Ovary (tissue), 3 donors: Measurements from ENCODE around the gene SIGLECL1.

Experiments
- EP300 ChIP-seq: sonication (generic); formaldehyde crosslinking; IDR thresholded peaks from one replicate; pipeline ENCODE4 v1.6.1; 2017; ENCODE audit warnings: antibody characterized with exemption
- POLR2A ChIP-seq: fragments of 450-650 bp; IDR thresholded peaks from one replicate; pipeline ENCODE4 v1.6.1; 2017; ENCODE audit warnings: antibody characterized with exemption, mild to moderate bottlenecking, moderate library complexity
- TF ChIP-seq, protein P1 (sequence below), 3 donors: fragments of 450-650 bp in 2 of 3; fragments of 200-600 bp in 1 of 3; IDR thresholded peaks; one replicate each; pipeline versions ENCODE4 v1.5.1 to v1.8.0; 2016 to 2022; ENCODE audit warnings: antibody characterized with exemption in 3 of 3, mild to moderate bottlenecking in 1 of 3
- donor health status: DM: no; HTN: no; CAD: no.

DNA sequence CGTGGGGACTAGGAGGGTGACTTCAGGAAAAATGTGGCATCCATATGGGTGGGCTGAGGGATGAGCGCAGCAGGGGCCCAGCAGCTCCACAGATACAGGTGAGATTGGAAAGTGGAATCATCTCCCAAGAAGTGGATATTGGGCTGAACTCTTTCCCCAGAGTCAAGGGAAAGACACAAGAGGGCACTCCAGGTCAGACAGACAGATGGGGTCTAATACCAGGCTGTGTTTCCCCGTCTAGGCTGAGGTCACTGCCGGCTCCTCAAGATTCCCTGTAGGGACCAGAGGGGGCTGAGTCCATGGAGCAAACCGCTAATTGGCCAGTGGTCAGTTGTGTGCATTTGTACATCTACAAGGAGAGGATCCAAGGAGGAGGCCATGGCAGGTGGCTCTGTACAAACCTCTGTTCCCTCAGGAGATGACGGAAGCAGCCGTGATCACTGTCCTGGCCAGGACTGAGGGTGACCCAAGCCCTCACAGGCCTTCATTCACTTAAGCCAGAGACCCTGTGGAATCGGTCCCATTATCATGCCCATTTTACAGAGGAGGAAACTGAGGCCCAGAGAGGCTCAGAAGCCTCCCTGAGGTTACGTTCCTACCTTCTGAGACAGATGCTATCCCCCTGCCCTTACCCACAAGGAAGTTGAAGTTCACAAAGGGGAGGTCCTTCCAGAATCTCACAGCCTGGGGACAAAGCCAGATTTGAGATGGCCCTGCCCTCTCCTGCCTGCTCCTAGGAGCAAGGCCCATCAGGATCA lies 45.6 kb downstream of the SIGLECL1 start:
- TF ChIP-seq, protein P1, sequence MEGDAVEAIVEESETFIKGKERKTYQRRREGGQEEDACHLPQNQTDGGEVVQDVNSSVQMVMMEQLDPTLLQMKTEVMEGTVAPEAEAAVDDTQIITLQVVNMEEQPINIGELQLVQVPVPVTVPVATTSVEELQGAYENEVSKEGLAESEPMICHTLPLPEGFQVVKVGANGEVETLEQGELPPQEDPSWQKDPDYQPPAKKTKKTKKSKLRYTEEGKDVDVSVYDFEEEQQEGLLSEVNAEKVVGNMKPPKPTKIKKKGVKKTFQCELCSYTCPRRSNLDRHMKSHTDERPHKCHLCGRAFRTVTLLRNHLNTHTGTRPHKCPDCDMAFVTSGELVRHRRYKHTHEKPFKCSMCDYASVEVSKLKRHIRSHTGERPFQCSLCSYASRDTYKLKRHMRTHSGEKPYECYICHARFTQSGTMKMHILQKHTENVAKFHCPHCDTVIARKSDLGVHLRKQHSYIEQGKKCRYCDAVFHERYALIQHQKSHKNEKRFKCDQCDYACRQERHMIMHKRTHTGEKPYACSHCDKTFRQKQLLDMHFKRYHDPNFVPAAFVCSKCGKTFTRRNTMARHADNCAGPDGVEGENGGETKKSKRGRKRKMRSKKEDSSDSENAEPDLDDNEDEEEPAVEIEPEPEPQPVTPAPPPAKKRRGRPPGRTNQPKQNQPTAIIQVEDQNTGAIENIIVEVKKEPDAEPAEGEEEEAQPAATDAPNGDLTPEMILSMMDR (IDR thresholded peaks at IDR 0.05), result no peak
- no peak for TF ChIP-seq EP300
- TF ChIP-seq POLR2A, result no peak
